CD14-positive monocyte (primary cell): ENCODE measurements around the gene CARD11. TPM values are rescaled to one million over a fixed set of nuclear protein-coding genes. Genes with fewer than 3 reads are reported as not detected.
"Not testable (repeated sequence)": the region's sequence is repeated elsewhere in the genome, so short reads cannot be mapped to it uniquely, and the experiment has no call there.

Experiments
- DNase-seq, 3 donors: peaks; one replicate each; pipeline ENCODE4 v3.0.0-alpha.2; 2011 to 2022
- H2AFZ ChIP-seq: 2 replicates; pipeline ENCODE4 v1.6.0; 2012; ENCODE audit warnings: mild to moderate bottlenecking, low read depth, low read length, inconsistent platforms; ENCODE audit not compliant: insufficient read depth, poor library complexity, severe bottlenecking
- H3K27ac ChIP-seq, 2 donors: 1 replicate in 1 of 2; 2 replicates in 1 of 2; pipeline ENCODE4 v1.5.1; 2012 to 2013; ENCODE audit warnings: low read length in 2 of 2, control low read depth in 1 of 2, inconsistent platforms in 1 of 2, low read depth in 1 of 2, mild to moderate bottlenecking in 1 of 2
- H3K27me3 ChIP-seq, 2 donors: one replicate each; pipeline versions ENCODE4 v1.6.0 to v1.6.1; 2011 to 2013; ENCODE audit warnings: low read length in 2 of 2; ENCODE audit not compliant: control insufficient read depth in 2 of 2, insufficient read depth in 2 of 2
- H3K36me3 ChIP-seq, 2 donors: replicated peaks in 1 of 2; 1 replicate in 1 of 2; 2 replicates in 1 of 2; pipeline versions ENCODE4 v1.5.1 to v1.6.1; 2012 to 2013; ENCODE audit warnings: low read length in 2 of 2, control low read depth in 1 of 2, inconsistent platforms in 1 of 2, mild to moderate bottlenecking in 1 of 2; ENCODE audit not compliant: insufficient read depth in 2 of 2, control insufficient read depth in 1 of 2
- H3K4me1 ChIP-seq, 2 donors: 1 replicate in 1 of 2; 2 replicates in 1 of 2; pipeline versions ENCODE4 v1.5.1 to v1.6.1; 2012 to 2013; ENCODE audit warnings: low read length in 2 of 2, control low read depth in 1 of 2, inconsistent platforms in 1 of 2, mild to moderate bottlenecking in 1 of 2, moderate library complexity in 1 of 2; ENCODE audit not compliant: insufficient read depth in 2 of 2, control insufficient read depth in 1 of 2
- H3K4me2 ChIP-seq: replicated peaks from 2 replicates; pipeline ENCODE3; 2012; ENCODE audit warnings: low read length, moderate library complexity, mild to moderate bottlenecking; ENCODE audit not compliant: poor library complexity, severe bottlenecking; ENCODE audit errors: extremely low read depth
- H3K4me3 ChIP-seq, 3 experiments: fragments of 200-600 bp in 1 of 3; sonication (generic) in 1 of 3; replicated peaks in 1 of 3; 1 replicate in 2 of 3; 2 replicates in 1 of 3; pipeline ENCODE4 v1.5.1; 2011 to 2013; ENCODE audit warnings: low read length in 3 of 3, mild to moderate bottlenecking in 3 of 3, control low read depth in 2 of 3, low read depth in 2 of 3, inconsistent platforms in 1 of 3, moderate library complexity in 1 of 3
- H3K79me2 ChIP-seq: 2 replicates; pipeline ENCODE4 v1.6.0; 2012; ENCODE audit warnings: mild to moderate bottlenecking, control low read depth, inconsistent platforms, low read length, moderate library complexity; ENCODE audit not compliant: insufficient read depth
- H3K9ac ChIP-seq: 2 replicates; pipeline ENCODE4 v1.6.0; 2017; ENCODE audit warnings: low read length, mild to moderate bottlenecking; ENCODE audit not compliant: insufficient read depth, poor library complexity, severe bottlenecking
- H3K9me3 ChIP-seq, 2 donors: replicated peaks in 1 of 2; 1 replicate in 1 of 2; 2 replicates in 1 of 2; pipeline versions ENCODE4 v1.5.1 to v1.6.1; 2012 to 2013; ENCODE audit warnings: low read length in 2 of 2, control low read depth in 1 of 2; ENCODE audit not compliant: control insufficient read depth in 1 of 2, insufficient read depth in 1 of 2
- H4K20me1 ChIP-seq: 2 replicates; pipeline ENCODE4 v1.6.0; 2012; ENCODE audit warnings: mild to moderate bottlenecking, low read length, control low read depth, moderate library complexity; ENCODE audit not compliant: insufficient read depth
- H3K27ac Mint-ChIP-seq, 7 donors: one replicate each; pipeline ENCODE4 v1.8.0; 2020; ENCODE audit warnings: mild to moderate bottlenecking in 7 of 7, mixed read lengths in 7 of 7, moderate library complexity in 6 of 7, inconsistent platforms in 2 of 7
- H3K27me3 Mint-ChIP-seq, 3 donors: one replicate each; pipeline ENCODE4 v1.8.0; 2021 to 2022; ENCODE audit warnings: low read depth in 3 of 3, mild to moderate bottlenecking in 3 of 3, mixed read lengths in 3 of 3, moderate library complexity in 3 of 3, inconsistent platforms in 1 of 3
- H3K36me3 Mint-ChIP-seq, 2 donors: one replicate each; pipeline ENCODE4 v1.8.0; 2020; ENCODE audit warnings: mixed read lengths in 2 of 2, inconsistent platforms in 1 of 2, mild to moderate bottlenecking in 1 of 2
- H3K4me1 Mint-ChIP-seq: one replicate; pipeline ENCODE4 v1.8.0; 2020; ENCODE audit warnings: mild to moderate bottlenecking, mixed read lengths
- H3K4me3 Mint-ChIP-seq, 2 donors: one replicate each; pipeline ENCODE4 v1.8.0; 2020; ENCODE audit warnings: mild to moderate bottlenecking in 2 of 2, mixed read lengths in 2 of 2, moderate library complexity in 1 of 2
- H3K9me3 Mint-ChIP-seq, 7 donors: one replicate each; pipeline ENCODE4 v1.8.0; 2020 to 2022; ENCODE audit warnings: mixed read lengths in 7 of 7, mild to moderate bottlenecking in 6 of 7, moderate library complexity in 6 of 7, inconsistent platforms in 2 of 7
- WGBS: methylation state at CpG from one replicate; pipeline ENCODE4 v1.1.5; 2013; ENCODE audit warnings: missing lambda C conversion rate; ENCODE audit not compliant: insufficient coverage; 5-methylcytosine and 5-hydroxymethylcytosine counted together
- intact Hi-C, 2 donors: fragments of 100-400 bp; cut with micrococcal nuclease; formaldehyde crosslinking; loops; one replicate each; pipeline versions ENCODE4 v1.15.0 to v1.15.1; 2023
- polyA plus RNA-seq, 3 donors: library from polyadenylated mRNA; depleted of rRNA in 1 of 3; unstranded in 2 of 3; stranded (reverse) in 1 of 3; fragments of 300-500 nt in 2 of 3; fragments of >200 nt in 1 of 3; fragmentation: Illumina TruSeq in 2 of 3; gene quantifications; 1 replicate in 2 of 3; 2 replicates in 1 of 3; pipeline ENCODE4 v1.2.3, GENCODE V29; 2012 to 2021
- TF ChIP-seq, protein P1 (sequence below): fragments of 200-600 bp; IDR thresholded peaks from one replicate; pipeline ENCODE4 v1.8.0; 2022; ENCODE audit warnings: antibody characterized with exemption, mild to moderate bottlenecking

The CARD11 gene
- polyA plus RNA-seq, 3 donors, result 0.04 to 0.17 TPM; not detected in 1

DNA sequence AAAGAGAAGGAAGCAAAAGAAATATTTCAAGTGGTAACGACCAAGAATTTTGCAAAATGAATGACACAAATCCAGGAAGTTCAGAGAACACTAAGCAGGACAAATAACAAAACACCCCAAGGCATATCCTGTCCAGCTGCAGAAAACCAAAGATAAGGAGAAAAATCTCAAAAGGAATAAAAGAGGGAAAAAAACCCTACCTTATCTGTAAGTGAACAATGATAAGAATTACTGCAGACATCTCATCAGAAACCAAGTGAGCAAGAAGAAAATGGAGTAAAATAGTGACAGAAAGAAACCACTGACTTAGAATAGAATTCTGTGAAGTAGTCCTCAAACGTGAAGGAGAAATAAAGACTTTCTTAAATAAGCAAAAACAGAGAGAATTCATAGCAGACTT, 21.8 kb downstream of the CARD11 start:
- Mint-ChIP-seq H3K27ac (no peak overlapping the region), H3K4me3 (no peak overlapping the region), H3K4me1 (no peaks in the 10 kb centered on the region), H3K36me3 (no peaks in the 10 kb centered on the region), H3K27me3 (peaks cover 2 to 4% (median 3%) of the 10 kb centered on the region in 3 donors), H3K9me3 (peaks cover 9 to 43% (median 22%) of the 10 kb centered on the region in 7 donors)
- H3K4me3 ChIP-seq, result no peak overlapping the region
- no peaks in the 10 kb centered on the region for H3K79me2 ChIP-seq
- no peaks in the 10 kb centered on the region for H3K4me1 ChIP-seq
- TF ChIP-seq, protein P1, sequence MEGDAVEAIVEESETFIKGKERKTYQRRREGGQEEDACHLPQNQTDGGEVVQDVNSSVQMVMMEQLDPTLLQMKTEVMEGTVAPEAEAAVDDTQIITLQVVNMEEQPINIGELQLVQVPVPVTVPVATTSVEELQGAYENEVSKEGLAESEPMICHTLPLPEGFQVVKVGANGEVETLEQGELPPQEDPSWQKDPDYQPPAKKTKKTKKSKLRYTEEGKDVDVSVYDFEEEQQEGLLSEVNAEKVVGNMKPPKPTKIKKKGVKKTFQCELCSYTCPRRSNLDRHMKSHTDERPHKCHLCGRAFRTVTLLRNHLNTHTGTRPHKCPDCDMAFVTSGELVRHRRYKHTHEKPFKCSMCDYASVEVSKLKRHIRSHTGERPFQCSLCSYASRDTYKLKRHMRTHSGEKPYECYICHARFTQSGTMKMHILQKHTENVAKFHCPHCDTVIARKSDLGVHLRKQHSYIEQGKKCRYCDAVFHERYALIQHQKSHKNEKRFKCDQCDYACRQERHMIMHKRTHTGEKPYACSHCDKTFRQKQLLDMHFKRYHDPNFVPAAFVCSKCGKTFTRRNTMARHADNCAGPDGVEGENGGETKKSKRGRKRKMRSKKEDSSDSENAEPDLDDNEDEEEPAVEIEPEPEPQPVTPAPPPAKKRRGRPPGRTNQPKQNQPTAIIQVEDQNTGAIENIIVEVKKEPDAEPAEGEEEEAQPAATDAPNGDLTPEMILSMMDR, result no peak
- no peaks in the 10 kb centered on the region for H3K27me3 ChIP-seq
- no peak overlapping the region for H3K27ac ChIP-seq
- WGBS, result no CpG with 5 or more reads among the region's 2 CpGs
- H2AFZ ChIP-seq, result no peak overlapping the region
- intact Hi-C loops, result no loop called here
- DNase-seq, result no peak
- H3K36me3 ChIP-seq, result no peaks in the 10 kb centered on the region
- no peaks in the 10 kb centered on the region for H4K20me1 ChIP-seq
- H3K9ac ChIP-seq, result no peak overlapping the region
- no peak overlapping the region for H3K4me2 ChIP-seq
- H3K9me3 ChIP-seq, result peaks cover 10 to 15% of the 10 kb centered on the region in 2 donors

DNA sequence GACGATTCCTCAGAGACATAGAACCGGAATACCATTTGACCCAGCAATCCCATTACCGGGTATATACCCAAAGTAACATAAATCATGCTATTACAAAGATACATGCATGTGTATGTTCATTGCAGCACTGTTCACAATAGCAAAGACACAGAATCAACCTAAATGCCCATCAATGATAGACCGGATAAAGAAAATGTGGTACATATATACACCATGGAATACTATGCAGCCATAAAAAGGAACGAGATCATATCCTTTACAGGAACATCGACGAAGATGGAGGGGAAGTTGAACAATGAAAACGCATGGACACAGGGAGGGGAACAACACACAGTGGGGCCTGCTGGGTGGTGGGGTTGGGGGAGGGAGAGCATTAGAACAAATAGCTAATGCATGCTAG, 22.4 kb downstream of the CARD11 start:
- H3K9ac ChIP-seq, H3K79me2 ChIP-seq, H3K27ac ChIP-seq, H3K4me3 Mint-ChIP-seq, H2AFZ ChIP-seq, H3K27me3 ChIP-seq, H4K20me1 ChIP-seq, intact Hi-C loops, H3K27me3 Mint-ChIP-seq, H3K36me3 Mint-ChIP-seq, H3K27ac Mint-ChIP-seq, H3K36me3 ChIP-seq, H3K4me1 ChIP-seq, H3K4me1 Mint-ChIP-seq, DNase-seq, H3K4me3 ChIP-seq, H3K4me2 ChIP-seq: not testable (repeated sequence)
- WGBS, result 100% methylated on average over 1 of the region's 8 CpGs
- peaks cover 9 to 43% (median 22%) of the 10 kb centered on the region in 7 donors for H3K9me3 Mint-ChIP-seq
- peaks cover 10 to 15% of the 10 kb centered on the region in 2 donors for H3K9me3 ChIP-seq
